Caco-2 (cell line): Measurements from ENCODE around the gene NF2. TPM values are rescaled to one million over a fixed set of nuclear protein-coding genes. Genes with fewer than 3 reads are reported as not detected.
"Not testable (repeated sequence)": the region's sequence is repeated elsewhere in the genome, so short reads cannot be mapped to it uniquely, and the experiment has no call there.

Experiments used
- BruUV-seq: library from RNA; stranded (reverse); fragments of 400-500 nt; replicated peaks from 2 replicates; lab custom pipeline; 2021; lab: Mats Ljungman, UMichigan
- CTCF ChIA-PET: fragments of 300-600 bp; sonication (Branson Sonifier 250); formaldehyde crosslinking; loops from one replicate; lab custom pipeline; 2022; ENCODE audit warnings: antibody characterized with exemption; lab: Charles Lee
- POLR2A ChIA-PET: fragments of 300-600 bp; sonication (Branson Sonifier 250); formaldehyde crosslinking; loops from one replicate; lab custom pipeline; 2022; ENCODE audit warnings: antibody characterized with exemption; lab: Charles Lee
- DNase-seq, 2 experiments: peaks; one replicate each; pipeline versions ENCODE4 v3.0.0 to v3.0.0-alpha.2; 2020 to 2022
- H3K27me3 ChIP-seq: replicated peaks from 2 replicates; pipeline ENCODE4 v1.6.0; 2011; ENCODE audit warnings: low read length; ENCODE audit not compliant: control insufficient read depth, insufficient read depth
- H3K36me3 ChIP-seq: 2 replicates; pipeline ENCODE4 v1.5.1; 2011; ENCODE audit warnings: low read length; ENCODE audit not compliant: control insufficient read depth, insufficient read depth
- H3K4me1 ChIP-seq: fragments of 250-450 bp; sonication (Bioruptor Pico); 2 replicates; pipeline ENCODE4 v1.5.1; 2020; ENCODE audit warnings: mild to moderate bottlenecking
- H3K4me3 ChIP-seq: 2 replicates; pipeline ENCODE4 v1.5.1; 2011; ENCODE audit warnings: low read depth, mild to moderate bottlenecking, control low read depth, low read length
- H3K9me3 ChIP-seq: fragments of 250-450 bp; sonication (Bioruptor Pico); 2 replicates; pipeline ENCODE4 v1.5.1; 2020; ENCODE audit warnings: mild to moderate bottlenecking, moderate library complexity
- H3K27ac Mint-ChIP-seq: one replicate; pipeline ENCODE4 v1.8.0; 2022; ENCODE audit warnings: mixed read lengths; ENCODE audit not compliant: unreplicated experiment
- H3K27me3 Mint-ChIP-seq: one replicate; pipeline ENCODE4 v1.8.0; 2022; ENCODE audit warnings: mixed read lengths; ENCODE audit not compliant: insufficient read depth, unreplicated experiment
- H3K36me3 Mint-ChIP-seq: one replicate; pipeline ENCODE4 v1.8.0; 2022; ENCODE audit warnings: mild to moderate bottlenecking, mixed read lengths; ENCODE audit not compliant: insufficient read depth, unreplicated experiment
- H3K4me1 Mint-ChIP-seq: one replicate; pipeline ENCODE4 v1.8.0; 2022; ENCODE audit warnings: low read depth, mixed read lengths; ENCODE audit not compliant: unreplicated experiment
- H3K4me3 Mint-ChIP-seq: one replicate; pipeline ENCODE4 v1.8.0; 2022; ENCODE audit warnings: mild to moderate bottlenecking, moderate library complexity, mixed read lengths; ENCODE audit not compliant: unreplicated experiment
- H3K9me3 Mint-ChIP-seq: one replicate; pipeline ENCODE4 v1.8.0; 2022; ENCODE audit warnings: mixed read lengths; ENCODE audit not compliant: unreplicated experiment
- intact Hi-C: fragments of 100-400 bp; cut with micrococcal nuclease; formaldehyde crosslinking; loops from one replicate; pipeline ENCODE4 v1.10.0; 2022; ENCODE audit not compliant: unreplicated experiment
- total RNA-seq: library from RNA; stranded (reverse); gene quantifications from 2 replicates; pipeline ENCODE4 v1.2.3, GENCODE V29; 2022
- TF ChIP-seq, protein P1 (sequence below), 2 experiments: fragments of 200-600 bp in 1 of 2; IDR thresholded peaks; 1 replicate in 1 of 2; 2 replicates in 1 of 2; pipeline versions ENCODE4 v1.5.1 to v1.8.0; 2011 to 2022; ENCODE audit warnings: antibody characterized with exemption in 1 of 2, control low read depth in 1 of 2, inconsistent platforms in 1 of 2, low read depth in 1 of 2, low read length in 1 of 2, mild to moderate bottlenecking in 1 of 2, moderate library complexity in 1 of 2; ENCODE audit not compliant: insufficient read depth in 1 of 2, severe bottlenecking in 1 of 2, unreplicated experiment in 1 of 2

NF2 gene
- total RNA-seq, 1 experiment from 2014 or later, result 53.2 TPM

DNA sequence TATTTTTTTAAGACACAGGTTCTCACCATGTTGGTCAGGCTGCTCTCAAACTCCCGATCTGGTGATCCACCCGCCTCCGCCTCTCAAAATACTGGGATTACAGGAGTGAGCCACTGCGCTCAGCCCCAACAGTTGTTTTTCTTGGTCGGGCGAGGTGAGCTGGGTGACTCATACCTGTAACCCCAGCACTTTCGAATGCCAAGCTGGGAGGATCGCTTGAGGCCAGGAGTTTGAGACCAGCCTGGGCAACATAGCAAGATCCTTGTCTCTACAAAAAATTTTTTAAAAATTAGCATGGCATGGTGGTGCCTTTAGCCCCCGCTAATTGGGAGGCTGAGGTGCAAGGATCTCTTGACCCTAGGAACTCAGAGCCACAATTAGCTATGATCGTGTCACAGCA is 7.0 kb upstream of the NF2 start:
- Mint-ChIP-seq H3K9me3 (peaks cover 8% of the 10 kb centered on the region), H3K27ac (no peak overlapping the region), H3K4me1 (no peaks in the 10 kb centered on the region), H3K36me3 (no peaks in the 10 kb centered on the region), H3K4me3 (no peak overlapping the region), H3K27me3 (no peaks in the 10 kb centered on the region)
- no peaks in the 10 kb centered on the region for H3K9me3 ChIP-seq
- no peak for DNase-seq
- ChIA-PET POLR2A (no interaction called here), CTCF (no interaction called here)
- no peaks in the 10 kb centered on the region for H3K27me3 ChIP-seq
- TF ChIP-seq, protein P1, sequence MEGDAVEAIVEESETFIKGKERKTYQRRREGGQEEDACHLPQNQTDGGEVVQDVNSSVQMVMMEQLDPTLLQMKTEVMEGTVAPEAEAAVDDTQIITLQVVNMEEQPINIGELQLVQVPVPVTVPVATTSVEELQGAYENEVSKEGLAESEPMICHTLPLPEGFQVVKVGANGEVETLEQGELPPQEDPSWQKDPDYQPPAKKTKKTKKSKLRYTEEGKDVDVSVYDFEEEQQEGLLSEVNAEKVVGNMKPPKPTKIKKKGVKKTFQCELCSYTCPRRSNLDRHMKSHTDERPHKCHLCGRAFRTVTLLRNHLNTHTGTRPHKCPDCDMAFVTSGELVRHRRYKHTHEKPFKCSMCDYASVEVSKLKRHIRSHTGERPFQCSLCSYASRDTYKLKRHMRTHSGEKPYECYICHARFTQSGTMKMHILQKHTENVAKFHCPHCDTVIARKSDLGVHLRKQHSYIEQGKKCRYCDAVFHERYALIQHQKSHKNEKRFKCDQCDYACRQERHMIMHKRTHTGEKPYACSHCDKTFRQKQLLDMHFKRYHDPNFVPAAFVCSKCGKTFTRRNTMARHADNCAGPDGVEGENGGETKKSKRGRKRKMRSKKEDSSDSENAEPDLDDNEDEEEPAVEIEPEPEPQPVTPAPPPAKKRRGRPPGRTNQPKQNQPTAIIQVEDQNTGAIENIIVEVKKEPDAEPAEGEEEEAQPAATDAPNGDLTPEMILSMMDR (IDR thresholded peaks at IDR 0.05; ENCODE audit: insufficient read depth in 1 of 2, low read depth in 1 of 2, low read length in 1 of 2, severe bottlenecking in 1 of 2, unreplicated experiment in 1 of 2), result no peak
- intact Hi-C loops, result no loop called here
- H3K4me1 ChIP-seq, result no peaks in the 10 kb centered on the region
- no TSS peak for BruUV-seq
- H3K4me3 ChIP-seq, result no peak overlapping the region
- no peaks in the 10 kb centered on the region for H3K36me3 ChIP-seq

DNA sequence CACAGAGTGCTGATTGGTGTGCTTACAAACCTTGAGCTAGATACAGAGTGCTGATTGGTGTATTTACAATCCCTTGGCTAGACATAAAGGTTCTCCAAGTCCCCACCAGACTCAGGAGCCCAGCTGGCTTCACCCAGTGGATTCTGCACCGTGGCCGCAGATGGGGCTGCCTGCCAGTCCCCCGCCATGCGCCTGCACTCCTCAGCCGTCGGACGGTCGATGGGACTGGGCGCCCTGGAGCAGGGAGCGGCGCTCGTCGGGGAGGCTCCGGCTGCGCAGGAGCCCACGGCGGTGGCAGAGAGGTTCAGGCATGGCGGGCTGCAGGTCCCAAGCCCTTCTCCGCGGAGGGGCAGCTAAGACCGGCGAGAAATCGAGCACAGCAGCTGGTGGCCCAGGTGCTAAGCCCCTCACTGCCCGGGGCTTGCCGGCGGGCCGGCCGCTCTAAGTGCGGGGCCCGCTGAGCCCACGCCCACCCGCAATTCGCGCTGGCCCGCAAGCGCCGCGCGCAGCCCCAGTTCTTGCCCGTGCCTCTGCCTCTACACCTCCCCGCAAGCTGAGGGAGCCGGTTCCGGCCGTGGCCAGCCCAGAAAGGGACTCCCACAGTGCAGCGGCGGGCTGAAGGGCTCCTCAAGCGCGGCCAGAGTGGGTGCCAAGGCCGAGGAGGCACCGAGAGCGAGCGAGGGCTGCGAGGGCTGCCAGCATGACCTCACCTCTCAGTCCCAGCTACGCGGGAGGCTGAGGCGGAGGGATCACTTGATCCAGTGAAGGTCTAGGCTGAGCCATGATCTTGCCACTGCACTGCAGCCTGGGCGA is 5.4 kb upstream of the NF2 start:
- BruUV-seq, CTCF ChIA-PET: not testable (repeated sequence)

DNA sequence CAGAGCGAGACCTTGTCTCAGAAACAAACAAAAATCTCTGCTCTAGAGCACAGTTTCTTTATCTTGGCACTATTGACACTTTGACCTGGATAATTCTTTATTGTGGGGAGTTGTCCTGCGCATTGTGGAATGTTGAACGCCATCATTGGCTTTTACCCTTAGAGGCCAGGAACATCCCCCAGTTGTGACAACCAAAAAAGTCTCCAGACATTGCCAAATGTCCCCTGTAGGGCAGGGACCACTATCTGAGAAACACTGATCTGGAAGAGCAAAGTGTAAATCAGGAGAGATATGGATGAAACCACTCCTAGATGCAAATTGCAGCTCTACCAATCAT is 4.8 kb upstream of the NF2 start:
- no peaks in the 10 kb centered on the region for H3K4me1 Mint-ChIP-seq
- ChIA-PET POLR2A (no interaction called here), CTCF (no interaction called here)
- H3K4me1 ChIP-seq, result no peaks in the 10 kb centered on the region
- no peaks in the 10 kb centered on the region for H3K36me3 ChIP-seq
- H3K27me3 ChIP-seq, result no peaks in the 10 kb centered on the region
- H3K9me3 ChIP-seq, result no peaks in the 10 kb centered on the region
- DNase-seq, result no peak
- peaks cover 8% of the 10 kb centered on the region for H3K9me3 Mint-ChIP-seq
- no peak overlapping the region for H3K27ac Mint-ChIP-seq
- no peak overlapping the region for H3K4me3 ChIP-seq
- H3K4me3 Mint-ChIP-seq, result no peak overlapping the region
- TF ChIP-seq, protein P1 (IDR thresholded peaks at IDR 0.05; ENCODE audit: insufficient read depth in 1 of 2, low read depth in 1 of 2, low read length in 1 of 2, severe bottlenecking in 1 of 2, unreplicated experiment in 1 of 2), result no peak
- peaks cover 6% of the 10 kb centered on the region for H3K36me3 Mint-ChIP-seq
- H3K27me3 Mint-ChIP-seq, result no peaks in the 10 kb centered on the region
- BruUV-seq, result no TSS peak
- intact Hi-C loops, result no loop called here

More for the DNA sequence above, 5.4 kb upstream of the NF2 start:
- H3K36me3 ChIP-seq, H3K4me3 Mint-ChIP-seq, H3K4me1 ChIP-seq, intact Hi-C loops, H3K4me3 ChIP-seq, H3K27ac Mint-ChIP-seq, DNase-seq, H3K4me1 Mint-ChIP-seq, H3K36me3 Mint-ChIP-seq, POLR2A ChIA-PET, H3K27me3 Mint-ChIP-seq, H3K9me3 ChIP-seq, H3K27me3 ChIP-seq, H3K9me3 Mint-ChIP-seq: not testable (repeated sequence)
